ENCODE data around the gene GSDME.

Gene GSDME

DNA sequence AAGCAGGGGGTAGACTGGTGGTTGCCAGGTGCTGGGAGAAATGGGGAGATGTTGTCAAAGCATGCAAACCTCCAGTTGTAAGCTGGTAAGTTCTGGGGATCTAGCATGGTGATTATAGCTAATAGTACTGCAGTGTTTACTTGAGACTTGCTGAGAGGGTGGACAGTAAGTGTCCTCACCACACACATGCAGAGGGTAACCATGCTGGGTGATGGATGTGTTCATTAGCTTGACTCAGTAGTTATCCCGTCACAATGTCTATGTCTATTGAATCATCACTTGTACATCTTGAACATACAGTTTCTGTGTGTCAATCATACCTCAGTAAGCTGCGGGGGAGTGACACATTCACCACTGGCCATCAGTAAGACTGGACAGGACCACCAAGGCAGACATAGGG, 42.1 kb downstream of the GSDME start:
- H3K9ac ChIP-seq (ENCODE audit: low read length): no peak overlapping the region
- no peaks in the 10 kb centered on the region for H3K36me3 ChIP-seq (ENCODE audit: control insufficient read depth, insufficient read depth, low read length)
- no peaks in the 10 kb centered on the region for H3K4me1 ChIP-seq (ENCODE audit: control insufficient read depth, insufficient read depth, low read length)
- no peaks in the 10 kb centered on the region for H3K27me3 ChIP-seq (ENCODE audit: control insufficient read depth, insufficient read depth, low read length)
- H3K4me3 ChIP-seq (ENCODE audit: low read length): no peak overlapping the region
- H3K9me3 ChIP-seq (ENCODE audit: control insufficient read depth, low read length): no peaks in the 10 kb centered on the region

DNA sequence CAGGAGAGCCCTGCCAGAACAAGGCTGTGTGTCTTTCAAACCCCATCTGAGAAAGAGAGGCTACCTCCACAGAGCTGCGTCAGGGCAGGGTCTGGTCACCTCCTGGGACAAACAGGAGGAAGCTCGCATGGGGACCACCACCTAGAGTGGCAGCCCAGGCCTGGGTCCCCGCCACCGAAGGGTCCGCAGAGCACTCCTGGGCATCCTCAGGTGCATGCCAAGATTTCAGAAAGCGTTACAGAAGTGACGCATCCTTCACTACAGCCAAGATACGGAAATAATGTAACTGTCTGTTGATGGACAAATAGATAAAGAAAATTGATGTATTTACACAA, 42.6 kb downstream of the GSDME start:
- Histone ChIP-seq H3K36me3 (ENCODE audit: control insufficient read depth, insufficient read depth, low read length) (no peaks in the 10 kb centered on the region), H3K27me3 (ENCODE audit: control insufficient read depth, insufficient read depth, low read length) (no peaks in the 10 kb centered on the region), H3K4me3 (ENCODE audit: low read length) (no peak overlapping the region), H3K4me1 (ENCODE audit: control insufficient read depth, insufficient read depth, low read length) (no peaks in the 10 kb centered on the region), H3K9ac (ENCODE audit: low read length) (no peak overlapping the region), H3K9me3 (ENCODE audit: control insufficient read depth, low read length) (no peaks in the 10 kb centered on the region)

DNA sequence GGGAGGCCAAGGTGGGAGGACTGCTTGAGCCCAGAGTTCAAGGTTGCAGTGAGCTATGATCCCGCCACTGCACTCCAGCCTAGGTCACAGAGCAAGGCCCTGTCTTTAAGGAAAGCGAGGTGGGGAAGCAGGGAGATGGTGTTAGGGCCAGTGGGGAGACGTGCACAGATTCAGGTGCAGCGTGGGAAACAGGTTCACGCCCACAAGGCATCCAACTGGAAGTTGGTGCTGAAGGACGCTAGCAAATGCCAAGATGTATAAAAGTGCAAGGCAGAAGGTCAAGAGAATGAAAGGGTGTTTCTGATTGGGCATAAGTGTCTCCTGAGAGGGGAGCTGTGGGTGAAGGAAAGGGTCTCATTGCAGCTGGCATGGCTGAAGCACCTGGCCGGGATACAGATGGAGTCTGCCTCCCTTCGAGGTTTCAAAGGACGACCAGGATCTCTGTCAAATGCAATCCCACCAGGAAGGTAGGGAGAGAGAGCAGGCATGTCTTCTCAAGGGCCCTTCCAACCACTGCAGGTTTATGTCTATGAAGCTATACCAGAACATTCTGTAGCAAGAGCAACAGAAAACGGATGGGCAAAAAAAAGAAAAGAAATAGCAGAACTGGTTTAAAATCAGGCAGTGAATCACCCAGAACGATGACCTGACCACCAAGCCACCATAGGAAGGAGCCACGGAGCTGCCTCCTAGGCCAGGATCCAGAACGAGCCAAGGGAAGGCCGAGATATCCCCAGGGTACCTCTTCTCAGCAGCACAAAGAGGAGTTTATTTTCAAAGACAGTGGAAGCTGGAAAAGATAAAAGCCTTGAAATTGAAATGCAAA, 43.2 kb downstream of the GSDME start:
- no peaks in the 10 kb centered on the region for H3K27me3 ChIP-seq (ENCODE audit: control insufficient read depth, insufficient read depth, low read length)
- H3K4me1 ChIP-seq (ENCODE audit: control insufficient read depth, insufficient read depth, low read length): no peaks in the 10 kb centered on the region
- no peaks in the 10 kb centered on the region for H3K9me3 ChIP-seq (ENCODE audit: control insufficient read depth, low read length)
- no peak overlapping the region for H3K9ac ChIP-seq (ENCODE audit: low read length)
- no peaks in the 10 kb centered on the region for H3K36me3 ChIP-seq (ENCODE audit: control insufficient read depth, insufficient read depth, low read length)
- H3K4me3 ChIP-seq (ENCODE audit: low read length): no peak overlapping the region

DNA sequence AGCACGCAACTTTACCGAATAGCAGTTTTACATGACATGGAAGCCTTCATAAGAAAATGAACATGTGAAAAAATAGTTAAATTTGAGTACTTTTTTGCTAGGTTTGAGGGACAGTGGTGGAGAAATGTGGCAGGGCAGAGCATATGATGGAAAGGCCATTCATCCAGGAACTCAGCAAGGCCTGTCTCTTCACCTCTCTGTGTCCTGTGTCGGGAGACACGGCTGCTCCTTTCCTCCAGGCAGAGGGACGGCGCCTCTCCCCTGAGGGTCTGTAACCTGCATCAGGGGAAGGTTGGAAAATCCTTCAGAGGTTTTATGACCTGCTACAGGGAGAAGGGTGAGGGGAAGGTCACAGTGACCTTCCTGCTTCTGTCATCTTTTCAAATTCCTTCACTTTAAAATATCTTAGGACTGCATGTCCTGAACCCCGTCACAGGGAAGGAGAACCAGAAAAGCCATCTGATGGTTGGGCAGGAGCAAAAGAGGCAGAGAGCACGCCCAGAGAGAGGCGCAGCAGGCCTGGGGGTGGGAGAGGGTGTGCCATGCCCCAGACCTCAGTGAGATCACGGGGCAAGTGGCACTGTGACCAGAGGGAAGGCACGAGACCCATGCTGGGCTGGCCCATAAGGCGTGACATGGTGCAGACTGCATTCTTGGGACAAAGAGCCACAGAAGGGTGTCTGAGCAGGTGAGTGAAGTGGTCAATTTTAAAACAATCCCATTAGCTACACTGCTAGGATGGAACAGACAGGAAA, 44.0 kb downstream of the GSDME start:
- Histone ChIP-seq H3K9ac (ENCODE audit: low read length) (no peak overlapping the region), H3K9me3 (ENCODE audit: control insufficient read depth, low read length) (no peaks in the 10 kb centered on the region), H3K4me1 (ENCODE audit: control insufficient read depth, insufficient read depth, low read length) (no peaks in the 10 kb centered on the region), H3K27me3 (ENCODE audit: control insufficient read depth, insufficient read depth, low read length) (no peaks in the 10 kb centered on the region), H3K4me3 (ENCODE audit: low read length) (no peak overlapping the region), H3K36me3 (ENCODE audit: control insufficient read depth, insufficient read depth, low read length) (no peaks in the 10 kb centered on the region)

DNA sequence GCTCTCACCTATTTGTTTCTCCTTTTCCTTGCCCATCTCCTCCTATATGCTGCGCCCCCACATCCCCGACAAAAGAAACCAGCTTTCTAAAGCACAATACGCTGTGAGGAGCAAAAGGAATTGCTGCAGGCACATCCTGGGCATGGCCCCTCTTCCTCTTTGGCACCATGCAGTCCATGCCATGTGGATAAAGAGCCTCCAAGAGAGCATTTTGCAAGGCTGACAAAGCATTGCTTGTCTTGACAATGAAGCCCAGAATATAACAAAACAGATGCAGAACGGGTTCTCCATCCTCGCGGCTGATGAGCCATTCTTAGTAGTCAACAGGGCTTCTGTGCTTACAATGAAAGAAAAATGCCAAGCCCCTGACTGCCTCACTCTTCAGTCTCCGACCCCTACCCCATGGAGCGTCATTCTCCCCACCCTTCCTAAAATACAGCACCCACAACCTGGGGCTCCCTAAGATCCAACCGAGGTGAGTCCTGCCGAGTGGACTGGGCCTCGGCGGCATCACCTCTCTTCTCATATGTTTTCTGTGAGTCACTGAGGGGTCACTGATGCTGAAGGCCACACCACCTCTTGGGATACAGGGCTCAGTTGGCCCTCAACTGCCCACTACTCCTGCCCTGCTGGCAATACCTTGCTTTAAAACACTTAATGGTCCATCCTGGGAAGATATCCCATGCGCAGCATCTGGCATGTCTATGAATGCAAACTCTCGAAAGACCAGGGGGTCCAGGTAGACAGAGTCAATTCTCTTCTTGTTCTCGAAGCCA, 47.5 kb downstream of the GSDME start:
- Histone ChIP-seq H3K4me1 (ENCODE audit: control insufficient read depth, insufficient read depth, low read length) (no peaks in the 10 kb centered on the region), H3K36me3 (ENCODE audit: control insufficient read depth, insufficient read depth, low read length) (no peaks in the 10 kb centered on the region), H3K9ac (ENCODE audit: low read length) (no peak overlapping the region), H3K27me3 (ENCODE audit: control insufficient read depth, insufficient read depth, low read length) (no peaks in the 10 kb centered on the region), H3K9me3 (ENCODE audit: control insufficient read depth, low read length) (no peaks in the 10 kb centered on the region), H3K4me3 (ENCODE audit: low read length) (no peak overlapping the region)

DNA sequence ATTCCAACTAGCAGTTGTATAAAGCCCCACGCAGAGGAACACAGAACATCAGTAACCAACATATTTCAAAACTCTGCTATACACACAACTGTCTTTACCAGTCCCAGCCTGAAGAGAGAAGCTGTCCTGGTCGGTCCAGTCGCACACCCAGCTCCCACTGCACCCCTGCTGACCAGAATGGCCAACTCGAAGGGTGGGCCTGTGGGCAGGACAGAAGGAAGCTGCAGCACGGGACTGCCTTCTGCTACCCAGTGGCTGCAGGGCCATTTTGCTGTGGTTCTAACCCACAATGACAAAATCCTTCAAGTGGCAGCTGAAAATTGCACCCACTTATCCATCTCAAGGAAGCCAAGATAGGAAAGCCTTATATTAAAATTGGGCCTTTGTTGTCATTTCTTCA, 48.2 kb downstream of the GSDME start:
- Histone ChIP-seq H3K9me3 (ENCODE audit: control insufficient read depth, low read length) (no peaks in the 10 kb centered on the region), H3K36me3 (ENCODE audit: control insufficient read depth, insufficient read depth, low read length) (no peaks in the 10 kb centered on the region), H3K4me3 (ENCODE audit: low read length) (no peak overlapping the region), H3K27me3 (ENCODE audit: control insufficient read depth, insufficient read depth, low read length) (no peaks in the 10 kb centered on the region), H3K4me1 (ENCODE audit: control insufficient read depth, insufficient read depth, low read length) (no peaks in the 10 kb centered on the region), H3K9ac (ENCODE audit: low read length) (no peak overlapping the region)

DNA sequence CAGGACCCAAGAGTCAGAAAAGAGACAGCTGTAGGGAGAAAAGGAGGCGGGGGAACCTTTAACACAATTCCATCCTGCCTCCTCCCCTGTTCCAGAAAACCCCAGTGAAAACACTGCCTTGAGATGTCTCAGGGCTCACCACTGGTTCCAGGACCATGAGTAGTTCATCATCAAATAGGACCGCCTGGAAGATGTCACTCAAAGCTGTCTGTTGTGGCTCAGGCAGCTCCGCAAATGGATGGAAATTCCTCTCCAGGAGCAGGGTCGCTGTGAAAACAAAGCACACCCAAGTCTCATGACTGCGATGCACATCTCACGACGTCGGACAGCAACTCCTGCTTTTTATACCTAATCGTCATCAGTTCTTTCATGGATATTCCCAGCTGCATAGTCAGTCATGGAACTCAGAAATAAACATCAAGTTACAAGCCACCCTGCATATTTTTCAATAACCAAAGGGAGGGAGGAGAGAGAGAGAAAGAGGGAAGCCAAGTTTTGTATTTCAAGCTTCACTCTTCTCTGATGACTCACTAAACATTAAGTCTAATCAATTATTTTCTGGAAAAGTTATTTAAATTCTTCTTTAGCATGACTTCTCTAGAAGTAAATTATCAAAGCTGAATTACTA, 49.2 kb downstream of the GSDME start:
- Histone ChIP-seq H3K4me1 (ENCODE audit: control insufficient read depth, insufficient read depth, low read length) (no peaks in the 10 kb centered on the region), H3K9me3 (ENCODE audit: control insufficient read depth, low read length) (no peaks in the 10 kb centered on the region), H3K27me3 (ENCODE audit: control insufficient read depth, insufficient read depth, low read length) (no peaks in the 10 kb centered on the region), H3K4me3 (ENCODE audit: low read length) (no peak overlapping the region), H3K36me3 (ENCODE audit: control insufficient read depth, insufficient read depth, low read length) (no peaks in the 10 kb centered on the region), H3K9ac (ENCODE audit: low read length) (no peak overlapping the region)

DNA sequence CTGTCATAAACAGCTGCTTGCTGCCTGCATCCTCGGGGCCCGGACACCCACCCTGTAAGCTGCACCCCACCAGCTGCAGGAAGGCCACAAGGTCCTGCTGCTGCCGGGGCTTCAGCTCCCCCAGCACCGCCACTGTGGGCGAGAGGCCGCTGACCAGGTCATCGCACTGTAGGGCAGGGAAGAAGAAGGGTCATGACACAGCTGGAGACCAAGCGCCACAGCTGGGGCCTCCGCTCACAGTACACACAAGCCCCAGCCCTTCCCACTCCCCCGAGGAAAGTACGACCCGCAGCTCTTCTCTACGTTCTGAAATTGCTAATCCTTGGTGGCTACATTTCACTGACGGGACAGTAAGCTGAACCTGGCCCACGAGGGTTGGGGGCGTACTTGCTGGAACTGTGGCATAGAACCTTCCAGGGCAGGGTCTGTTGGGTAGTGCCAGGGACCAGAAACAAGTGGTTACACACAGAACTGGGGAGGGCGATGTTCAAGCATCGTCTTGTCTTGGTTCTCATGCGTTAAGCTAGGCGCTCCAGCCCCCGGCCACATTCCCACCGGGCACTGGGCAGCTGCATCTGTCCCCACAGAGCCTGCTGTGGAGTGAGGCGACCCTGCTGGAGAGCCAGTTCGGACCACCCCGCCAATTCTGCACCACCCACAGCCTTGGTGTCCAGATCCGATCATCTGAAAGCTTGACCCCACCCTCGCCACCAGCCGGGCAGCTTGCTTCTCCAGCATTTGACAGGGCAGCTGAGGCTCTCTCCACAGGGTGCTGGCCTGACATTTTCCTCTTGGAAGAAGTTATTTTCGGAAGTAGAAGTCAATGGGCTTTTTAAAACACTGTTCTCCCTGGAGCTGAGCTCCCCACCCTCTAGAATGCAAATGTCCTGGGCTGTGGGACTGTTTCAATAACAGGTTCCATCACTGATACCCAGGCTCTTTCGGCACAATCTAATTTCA, 50.8 kb downstream of the GSDME start:
- H3K27me3 ChIP-seq (ENCODE audit: control insufficient read depth, insufficient read depth, low read length): no peaks in the 10 kb centered on the region
- no peaks in the 10 kb centered on the region for H3K36me3 ChIP-seq (ENCODE audit: control insufficient read depth, insufficient read depth, low read length)
- H3K9ac ChIP-seq (ENCODE audit: low read length): no peak overlapping the region
- H3K9me3 ChIP-seq (ENCODE audit: control insufficient read depth, low read length): no peaks in the 10 kb centered on the region
- H3K4me3 ChIP-seq (ENCODE audit: low read length): no peak overlapping the region
- no peaks in the 10 kb centered on the region for H3K4me1 ChIP-seq (ENCODE audit: control insufficient read depth, insufficient read depth, low read length)

DNA sequence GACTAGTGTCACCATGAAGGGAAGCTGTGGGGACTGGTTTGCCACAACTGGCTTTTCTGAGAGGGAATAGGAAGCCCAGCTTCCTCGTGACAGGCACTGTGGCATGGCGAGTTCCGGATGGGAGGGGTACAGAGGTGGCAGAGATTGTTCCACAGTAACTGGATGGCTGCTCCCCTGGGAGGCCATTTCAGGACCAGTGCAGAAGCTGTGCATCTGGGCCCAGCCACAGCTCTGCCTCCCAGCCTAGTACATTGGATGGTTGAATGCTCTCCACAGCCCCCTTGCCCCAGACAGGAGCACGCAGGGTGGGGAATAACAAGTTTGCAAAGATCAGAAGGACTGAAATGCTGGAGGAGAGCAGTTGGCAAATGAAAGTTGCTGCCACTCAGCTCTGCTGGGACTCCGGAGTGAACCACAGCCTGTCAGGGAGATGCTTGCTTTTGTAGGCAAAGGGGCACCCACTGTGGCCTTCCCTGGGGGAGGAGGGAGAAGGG, 51.8 kb downstream of the GSDME start:
- Histone ChIP-seq H3K4me3 (ENCODE audit: low read length) (no peak overlapping the region), H3K4me1 (ENCODE audit: control insufficient read depth, insufficient read depth, low read length) (no peaks in the 10 kb centered on the region), H3K9ac (ENCODE audit: low read length) (no peak overlapping the region), H3K9me3 (ENCODE audit: control insufficient read depth, low read length) (no peaks in the 10 kb centered on the region), H3K27me3 (ENCODE audit: control insufficient read depth, insufficient read depth, low read length) (no peaks in the 10 kb centered on the region), H3K36me3 (ENCODE audit: control insufficient read depth, insufficient read depth, low read length) (no peaks in the 10 kb centered on the region)

DNA sequence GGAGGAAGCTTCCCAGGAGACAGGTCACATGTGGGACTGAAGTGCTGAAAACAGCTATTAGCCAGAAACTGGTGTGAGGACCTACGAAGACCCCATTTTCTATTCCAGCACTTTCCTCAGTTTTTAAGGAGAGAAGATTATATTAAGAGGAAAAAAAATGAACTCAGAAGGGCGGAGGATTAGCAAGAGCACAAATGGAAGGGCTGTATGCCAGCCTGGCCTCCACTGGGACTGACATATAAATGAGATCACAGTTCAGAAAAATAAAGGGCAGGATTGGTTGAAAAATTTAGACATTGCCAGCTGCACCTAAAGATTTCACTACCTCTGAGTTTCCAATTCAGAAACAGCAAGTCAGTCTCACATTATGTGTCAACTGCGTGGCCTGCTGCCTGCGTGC, 53.0 kb downstream of the GSDME start:
- no peak overlapping the region for H3K9ac ChIP-seq (ENCODE audit: low read length)
- H3K9me3 ChIP-seq (ENCODE audit: control insufficient read depth, low read length): no peaks in the 10 kb centered on the region
- H3K27me3 ChIP-seq (ENCODE audit: control insufficient read depth, insufficient read depth, low read length): no peaks in the 10 kb centered on the region
- H3K4me3 ChIP-seq (ENCODE audit: low read length): no peak overlapping the region
- no peaks in the 10 kb centered on the region for H3K36me3 ChIP-seq (ENCODE audit: control insufficient read depth, insufficient read depth, low read length)
- H3K4me1 ChIP-seq (ENCODE audit: control insufficient read depth, insufficient read depth, low read length): no peaks in the 10 kb centered on the region

DNA sequence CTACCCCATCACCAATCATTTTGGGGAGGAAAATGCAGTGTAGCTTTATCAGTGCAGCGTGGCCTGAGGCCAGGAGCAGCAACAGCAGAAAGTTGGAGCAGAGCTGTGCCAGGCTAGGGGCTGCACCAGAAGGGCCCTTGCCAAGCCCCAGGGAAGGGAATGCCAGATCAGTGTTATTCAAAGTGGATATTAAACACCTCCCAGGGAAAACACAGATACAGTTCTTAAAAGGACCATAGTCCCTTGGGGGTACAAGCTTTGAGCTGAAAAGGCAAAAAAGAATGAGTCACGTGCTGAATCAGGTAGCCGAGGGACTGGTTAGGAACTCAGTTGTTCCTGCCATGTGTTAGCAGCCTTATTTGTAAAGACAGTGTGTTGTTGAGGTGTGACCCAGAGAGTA, 54.0 kb downstream of the GSDME start:
- Histone ChIP-seq H3K9ac (ENCODE audit: low read length) (no peak overlapping the region), H3K36me3 (ENCODE audit: control insufficient read depth, insufficient read depth, low read length) (no peaks in the 10 kb centered on the region), H3K27me3 (ENCODE audit: control insufficient read depth, insufficient read depth, low read length) (no peaks in the 10 kb centered on the region), H3K4me3 (ENCODE audit: low read length) (no peak overlapping the region), H3K9me3 (ENCODE audit: control insufficient read depth, low read length) (no peaks in the 10 kb centered on the region), H3K4me1 (ENCODE audit: control insufficient read depth, insufficient read depth, low read length) (no peaks in the 10 kb centered on the region)
